GM19239 (cell line): ENCODE measurements around the gene PRDX1.

ENCODE experiments used
- DNase-seq: peaks from one replicate; pipeline ENCODE4 v3.0.0; 2011; ENCODE audit warnings: low spot score; ENCODE audit not compliant: insufficient read length
- FAIRE-seq: peaks from 2 replicates; lab custom pipeline; 2011; peaks lifted over from hg19 to GRCh38; lab: Jason Lieb, UNC

The PRDX1 gene

DNA sequence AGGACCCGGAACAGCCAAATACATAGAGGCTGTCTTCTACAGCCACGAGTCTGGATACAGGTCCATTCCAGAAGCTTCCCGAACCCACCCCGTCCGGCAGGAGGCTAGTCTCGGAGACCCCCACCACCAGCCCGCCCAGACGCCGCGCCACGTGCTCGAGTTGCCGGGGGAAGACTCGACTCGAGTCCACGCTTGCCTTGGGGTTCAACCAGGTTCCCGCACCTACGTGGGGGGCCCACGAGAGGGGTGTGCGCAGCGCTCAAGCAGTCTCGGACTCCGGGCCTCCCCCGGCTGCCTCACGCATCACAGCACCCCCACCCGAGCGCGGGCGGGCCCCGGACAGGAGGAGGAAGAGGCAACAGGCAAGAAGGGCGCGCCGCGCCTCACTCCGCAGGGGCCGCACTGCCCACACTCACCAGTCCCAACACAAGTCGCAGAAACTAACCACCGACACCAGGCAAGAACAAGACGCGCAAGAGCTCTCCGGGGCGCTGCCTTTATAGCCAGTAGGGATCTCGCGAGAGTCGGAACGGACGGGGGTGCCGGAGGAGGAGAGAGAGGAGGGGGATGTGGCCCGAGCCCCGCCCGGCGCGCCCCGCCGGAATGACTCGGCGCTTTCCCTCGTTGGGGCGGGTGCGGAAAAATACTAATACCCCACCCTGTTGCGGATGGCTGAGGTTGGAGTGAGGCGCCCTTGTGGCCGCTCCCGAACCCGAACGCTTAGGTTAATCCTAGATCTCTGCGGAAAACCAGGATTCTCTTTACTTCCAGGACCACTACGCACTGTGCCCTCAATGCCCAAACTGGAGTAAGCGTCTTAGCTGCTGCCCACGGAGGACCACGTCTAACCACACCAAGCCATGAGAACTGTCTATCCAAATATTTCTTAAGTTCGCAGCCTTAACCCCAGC, at the start of gene PRDX1:
PRDX1 (minus strand) TSS at position 472 of the 911 bp plus-strand sequence. CDS start 2,841 bp downstream, outside the sequence.
- DNase-seq, result peak; percentile 78
- FAIRE-seq, result peak; percentile 90

DNA sequence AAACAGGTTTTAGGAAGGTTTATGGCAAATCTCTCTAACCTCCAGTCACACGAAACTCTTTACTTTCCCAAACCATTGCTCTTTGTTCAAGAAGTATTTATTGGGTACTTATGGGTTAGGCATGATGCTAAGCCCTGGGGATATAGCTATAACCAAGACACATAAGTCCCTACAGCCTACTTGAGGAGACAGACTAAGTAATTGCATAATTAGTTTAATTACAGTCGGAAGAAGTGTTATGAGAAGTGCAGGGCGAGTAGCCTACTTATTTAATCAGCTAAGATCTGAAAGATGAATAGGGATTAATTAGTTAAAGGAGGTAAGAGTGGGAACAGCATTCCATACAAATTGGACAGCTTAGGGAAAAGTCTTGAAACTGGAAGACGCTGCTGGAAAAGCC, 48.9 kb upstream of the PRDX1 start:
- no peak for FAIRE-seq
- no peak for DNase-seq

DNA sequence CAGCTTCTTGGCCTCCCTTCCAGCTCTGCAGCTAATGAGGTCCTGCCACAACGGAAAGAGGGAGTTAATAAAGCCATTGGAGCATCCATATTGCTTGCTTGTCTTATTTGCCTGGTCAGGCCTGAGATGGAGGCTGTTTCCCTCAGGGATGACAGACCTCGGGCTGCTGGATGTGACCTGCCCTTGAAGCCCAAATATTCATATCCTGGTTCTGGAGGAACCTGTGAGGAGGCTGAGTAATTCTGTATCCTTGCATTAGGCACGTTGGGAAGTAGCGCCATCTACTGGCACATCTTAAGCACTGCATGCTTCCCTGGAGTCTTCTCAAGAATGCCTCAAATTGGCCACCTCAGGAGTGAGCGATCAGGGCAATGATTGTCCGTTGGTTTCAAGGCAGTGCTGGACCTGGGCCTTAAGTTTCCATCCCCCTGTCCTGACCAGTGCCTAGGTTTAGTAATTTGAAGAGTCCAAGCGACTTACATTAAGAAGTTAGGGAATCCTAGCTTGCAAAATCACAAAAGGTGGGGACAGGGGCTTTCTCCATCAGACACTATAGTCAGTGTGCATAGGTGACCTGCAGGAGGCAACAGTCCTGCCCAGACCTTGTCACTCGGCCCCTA, 48.4 kb upstream of the PRDX1 start:
- peak; percentile 85 for FAIRE-seq
- peak; percentile 54 for DNase-seq

DNA sequence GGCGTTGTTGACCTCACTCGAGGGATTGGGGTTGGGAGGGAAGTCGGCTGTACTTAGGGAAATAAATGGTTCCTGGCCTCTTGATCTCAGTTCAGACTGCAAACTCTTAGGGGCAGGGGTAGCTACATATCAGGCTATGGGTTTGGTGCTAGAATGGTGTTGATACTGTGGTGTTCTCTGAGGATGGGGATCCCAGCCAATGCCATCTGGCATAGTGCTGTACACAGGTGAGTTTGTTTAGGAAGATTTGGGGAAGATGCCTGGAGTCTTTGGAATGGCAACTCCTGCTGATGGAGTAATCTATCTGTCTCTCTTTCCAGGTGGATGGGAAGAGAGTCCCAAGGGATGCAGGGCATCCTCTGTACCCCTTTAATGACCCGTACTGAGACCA, 47.9 kb upstream of the PRDX1 start:
- FAIRE-seq (no peak), DNase-seq (no peak)

DNA sequence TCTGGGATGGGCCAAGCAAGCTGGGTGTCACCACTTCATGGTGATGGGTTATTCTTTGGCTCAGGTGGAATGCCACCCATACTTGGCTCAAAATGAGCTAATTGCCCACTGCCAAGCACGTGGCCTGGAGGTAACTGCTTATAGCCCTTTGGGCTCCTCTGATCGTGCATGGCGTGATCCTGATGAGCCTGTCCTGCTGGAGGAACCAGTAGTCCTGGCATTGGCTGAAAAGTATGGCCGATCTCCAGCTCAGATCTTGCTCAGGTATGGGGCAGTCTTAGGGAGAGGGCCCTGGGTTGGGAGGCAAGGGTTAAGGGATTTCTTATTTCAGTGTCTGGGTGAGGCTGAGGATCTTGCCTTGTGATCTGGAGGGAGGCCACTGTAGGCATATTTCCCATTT, 46.7 kb upstream of the PRDX1 start:
- DNase-seq (no peak), FAIRE-seq (no peak)

DNA sequence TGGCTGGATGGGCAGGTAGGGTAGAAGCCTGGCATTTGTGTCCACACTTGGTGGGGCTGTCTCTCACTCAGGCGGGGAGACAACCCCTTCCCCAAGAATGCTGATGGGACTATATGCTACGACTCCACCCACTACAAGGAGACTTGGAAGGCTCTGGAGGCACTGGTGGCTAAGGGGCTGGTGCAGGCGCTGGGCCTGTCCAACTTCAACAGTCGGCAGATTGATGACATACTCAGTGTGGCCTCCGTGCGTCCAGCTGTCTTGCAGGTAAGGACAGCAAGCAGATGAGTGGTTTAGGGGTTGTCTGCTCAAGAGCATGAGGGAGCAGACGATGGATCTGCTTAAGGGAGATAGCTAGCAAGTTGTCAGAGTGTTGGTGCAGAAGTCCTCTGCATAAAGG, 46.2 kb upstream of the PRDX1 start:
- DNase-seq, result no peak
- no peak for FAIRE-seq

DNA sequence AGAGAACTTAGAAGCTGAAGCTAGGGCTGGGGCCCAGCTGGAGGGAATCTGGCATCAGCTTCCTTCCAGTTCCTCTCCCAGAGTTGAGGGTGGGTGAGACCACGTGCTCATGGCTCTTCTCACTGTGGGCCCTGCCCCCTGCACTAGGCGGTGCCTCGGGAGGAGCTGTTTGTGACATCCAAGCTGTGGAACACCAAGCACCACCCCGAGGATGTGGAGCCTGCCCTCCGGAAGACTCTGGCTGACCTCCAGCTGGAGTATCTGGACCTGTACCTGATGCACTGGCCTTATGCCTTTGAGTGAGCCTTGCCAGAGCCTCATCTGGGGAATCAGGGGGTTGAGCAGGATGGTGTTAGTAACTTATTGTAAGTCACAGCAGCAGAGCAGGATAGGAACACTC, 45.0 kb upstream of the PRDX1 start:
- DNase-seq (no peak), FAIRE-seq (no peak)

DNA sequence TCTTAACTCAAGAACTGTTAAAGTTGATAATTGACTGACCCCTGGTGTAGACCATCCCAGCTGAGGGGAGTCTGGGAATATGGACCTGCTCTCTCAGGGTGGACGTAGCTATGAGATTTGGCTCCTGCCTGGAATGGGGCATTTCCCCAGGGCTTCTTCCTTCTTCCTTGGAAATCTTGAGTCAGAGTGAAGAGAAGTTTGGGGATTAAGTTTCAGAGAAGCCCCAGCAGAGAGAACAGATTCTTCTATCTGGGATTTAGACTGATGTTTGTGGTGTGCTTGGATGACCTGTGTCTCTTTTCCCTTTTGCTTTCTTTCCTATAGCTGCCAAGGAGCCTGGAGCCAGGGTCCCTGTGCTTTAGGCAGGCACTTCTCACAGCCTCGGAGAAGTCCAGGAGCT, 42.2 kb upstream of the PRDX1 start:
- DNase-seq, result no peak
- FAIRE-seq, result no peak

DNA sequence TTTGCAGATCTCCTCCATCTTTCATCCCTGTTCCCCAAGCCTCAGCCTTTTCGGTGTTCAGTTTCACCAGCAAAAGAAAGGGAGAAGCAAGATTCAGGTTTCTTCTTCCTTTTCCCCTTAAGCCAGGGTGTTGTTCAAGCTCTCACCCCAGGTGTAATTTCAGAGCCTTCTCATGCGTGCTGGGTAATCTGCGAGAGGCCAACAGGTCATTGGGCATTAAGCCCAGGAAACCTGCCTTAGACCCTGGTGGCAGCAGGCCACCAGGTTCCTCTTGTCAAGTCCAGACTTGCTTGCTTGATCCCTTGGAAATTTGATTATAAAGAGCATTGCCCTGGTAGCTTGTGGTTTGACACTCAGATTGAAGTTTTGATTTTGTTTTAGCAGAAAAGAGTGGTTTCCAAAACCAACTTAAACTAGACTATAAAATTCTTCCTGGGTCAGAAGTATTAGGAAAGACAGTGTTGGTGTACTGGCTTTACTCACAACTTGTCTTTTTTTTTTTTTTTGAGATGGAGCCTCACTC, 35.8 kb upstream of the PRDX1 start:
- FAIRE-seq (no peak), DNase-seq (no peak)

DNA sequence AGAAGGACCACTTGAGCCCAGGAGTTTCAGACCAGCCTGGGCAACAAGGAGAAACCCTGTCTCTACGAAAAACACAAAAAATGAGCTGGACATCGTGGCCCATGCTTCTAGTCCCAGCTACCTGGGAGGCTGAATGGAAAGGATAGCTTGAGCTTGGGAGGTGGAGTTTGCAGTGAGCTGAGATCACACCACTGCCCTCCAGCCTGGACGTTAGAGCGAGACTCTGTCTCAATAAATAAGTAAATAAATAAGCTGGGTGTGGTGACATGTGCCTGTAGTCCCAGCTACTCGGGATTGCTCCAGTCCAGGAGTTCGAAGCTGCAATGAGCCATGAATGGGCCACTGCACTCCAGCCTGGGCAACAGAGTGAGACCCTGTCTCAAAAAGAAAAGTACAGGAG, 32.5 kb upstream of the PRDX1 start:
- no peak for DNase-seq
- no peak for FAIRE-seq

DNA sequence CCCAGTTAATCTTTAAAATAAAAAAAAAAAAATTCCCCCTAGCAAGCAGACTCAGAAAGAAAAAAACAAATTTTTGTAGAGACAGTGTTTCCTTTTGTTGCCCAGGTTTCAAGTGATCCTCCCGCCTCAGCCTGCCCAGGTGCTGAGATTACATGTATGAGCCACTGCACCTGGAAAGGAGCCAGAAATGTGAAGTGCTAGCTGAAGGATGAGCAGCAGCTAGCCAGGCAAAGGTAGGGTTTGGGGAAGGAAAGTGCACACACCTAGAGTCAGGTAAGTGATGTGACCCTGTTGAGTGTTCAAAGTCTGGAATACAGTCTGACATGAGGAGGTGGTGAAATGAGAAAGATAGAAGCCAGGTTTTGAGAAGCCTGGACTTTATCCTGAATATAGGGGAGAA, 30.6 kb upstream of the PRDX1 start:
- no peak for FAIRE-seq
- DNase-seq, result no peak

DNA sequence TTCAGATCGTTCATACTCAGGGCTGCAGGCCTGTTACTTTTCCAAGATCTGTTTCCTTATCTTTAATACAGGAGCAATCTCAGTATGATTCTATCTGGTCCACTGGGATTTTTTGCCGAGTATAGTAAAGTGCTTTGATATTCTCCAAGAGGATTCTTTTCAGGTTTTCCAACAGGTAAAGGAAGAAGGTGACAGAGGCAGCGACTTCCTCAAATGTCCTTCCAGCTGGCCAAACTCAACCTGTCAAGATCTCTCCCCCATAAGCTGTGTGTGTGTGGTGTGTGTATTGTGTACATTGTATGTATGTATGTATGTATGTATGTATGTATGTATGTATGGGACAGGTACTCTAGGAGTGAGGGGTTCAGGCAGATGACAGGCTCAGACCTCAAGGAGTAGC, 30.0 kb upstream of the PRDX1 start:
- no peak for FAIRE-seq

DNA sequence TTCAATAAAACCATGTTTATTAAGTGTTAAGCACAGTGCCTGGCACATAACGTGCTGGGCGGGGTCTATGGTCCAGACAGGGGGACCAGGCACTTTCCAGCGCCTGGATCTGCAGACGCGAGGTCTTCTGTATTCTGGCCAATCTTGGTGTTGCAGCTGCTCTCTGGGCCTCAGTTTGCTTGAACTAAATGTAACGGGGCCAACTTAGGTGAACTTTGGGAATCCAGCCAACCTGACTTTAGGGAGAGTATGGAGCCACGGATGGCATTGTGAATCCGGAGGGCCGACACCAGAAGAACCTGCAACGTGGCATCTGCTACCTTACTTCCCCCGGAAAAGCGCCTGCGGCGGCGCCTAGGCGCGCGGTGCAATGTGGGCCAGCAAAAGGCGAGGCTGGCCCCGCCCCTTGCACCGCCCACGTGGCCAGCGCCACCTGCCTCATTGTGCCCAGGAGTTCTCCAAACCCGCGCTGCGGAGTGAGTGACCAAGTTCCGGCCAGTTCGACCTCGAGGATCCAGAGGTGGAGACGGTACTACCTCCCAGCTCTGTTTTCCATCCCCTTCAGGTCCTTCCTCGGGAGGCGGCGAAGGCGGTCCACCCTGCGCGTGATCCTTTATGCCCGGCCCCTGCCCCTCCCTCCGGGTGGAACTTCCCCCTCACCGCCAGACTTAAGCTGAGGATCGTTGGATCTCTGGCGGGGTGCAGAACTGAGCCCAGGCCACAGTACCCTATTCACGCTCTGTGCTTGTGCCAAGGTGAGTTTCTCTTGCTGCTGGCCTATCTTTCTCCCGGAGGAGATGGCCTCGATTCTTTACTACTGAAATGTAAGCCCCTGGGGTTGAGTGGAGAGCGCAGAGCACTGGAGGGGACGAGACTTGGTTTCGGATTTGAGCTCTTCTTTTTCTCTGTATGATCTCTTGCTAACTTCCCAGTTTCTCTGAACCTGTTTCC, 29.0 kb upstream of the PRDX1 start, which contains the start of gene AKR1A1:
AKR1A1 (plus strand) TSS at position 426 of the 951 bp plus-strand sequence. CDS start 10,969 bp downstream, outside the sequence.
- FAIRE-seq (peak; percentile 94), DNase-seq (peak; percentile 77)

More for the DNA sequence above, 30.0 kb upstream of the PRDX1 start:
- no peak for DNase-seq

DNA sequence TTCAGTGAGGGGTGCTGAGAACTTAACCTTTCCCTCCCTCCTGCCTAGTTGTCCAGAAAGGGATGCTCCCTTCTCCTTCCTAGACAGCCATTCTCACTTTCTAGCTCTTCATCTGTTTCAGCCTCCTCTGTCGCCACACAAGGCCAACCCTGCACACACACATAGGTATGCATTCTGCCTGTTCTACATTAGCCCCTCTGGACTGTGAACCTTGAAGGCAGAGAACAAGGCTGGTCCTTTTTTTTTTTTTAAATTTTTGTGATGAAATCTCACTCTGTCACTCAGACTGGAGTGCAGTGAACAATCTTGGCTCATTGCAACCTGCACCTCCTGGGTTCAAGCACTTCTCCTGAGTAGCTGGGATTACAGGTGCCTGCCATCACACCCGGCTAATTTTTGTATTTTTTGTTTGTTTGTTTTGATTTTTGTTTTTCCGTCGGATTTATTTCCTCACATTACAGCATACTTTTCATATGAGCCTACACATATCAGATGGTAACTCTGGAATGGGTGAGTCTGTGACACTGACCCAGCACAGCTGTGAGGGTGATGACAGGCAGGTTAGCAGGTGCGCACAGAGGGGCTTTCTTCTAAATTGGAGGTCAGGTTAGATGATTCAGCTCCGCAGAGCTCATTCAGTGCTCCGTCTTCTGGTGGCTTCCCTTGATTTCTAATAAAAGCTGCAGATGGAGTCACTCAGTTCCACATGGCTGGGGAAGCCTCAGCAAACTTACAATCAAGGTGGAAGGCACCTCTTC, 24.0 kb upstream of the PRDX1 start:
- FAIRE-seq (no peak), DNase-seq (no peak)

DNA sequence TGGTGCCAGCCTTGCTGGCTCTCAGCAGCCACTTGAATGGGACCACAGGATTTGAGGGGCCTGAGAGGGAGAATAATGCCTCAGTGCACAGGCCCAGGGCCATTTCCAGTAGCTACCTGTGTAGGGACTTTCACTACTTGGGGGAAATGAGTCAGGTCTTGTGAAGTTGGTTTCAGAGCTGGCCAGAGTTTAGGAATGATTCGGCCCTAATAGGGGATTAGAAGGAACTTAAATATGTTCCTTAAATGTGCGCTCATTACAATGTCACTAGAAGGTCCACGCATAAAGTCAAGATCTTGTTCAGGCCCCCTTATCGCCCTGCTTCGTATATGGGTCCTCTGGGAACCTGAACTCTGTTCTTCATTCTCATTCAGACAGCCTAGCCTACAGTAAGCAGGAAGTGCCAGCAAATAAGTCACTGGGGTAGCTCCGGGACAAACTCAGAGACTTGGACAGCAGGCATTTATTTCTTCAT, 23.4 kb upstream of the PRDX1 start:
- FAIRE-seq (peak; percentile 82), DNase-seq (no peak)

DNA sequence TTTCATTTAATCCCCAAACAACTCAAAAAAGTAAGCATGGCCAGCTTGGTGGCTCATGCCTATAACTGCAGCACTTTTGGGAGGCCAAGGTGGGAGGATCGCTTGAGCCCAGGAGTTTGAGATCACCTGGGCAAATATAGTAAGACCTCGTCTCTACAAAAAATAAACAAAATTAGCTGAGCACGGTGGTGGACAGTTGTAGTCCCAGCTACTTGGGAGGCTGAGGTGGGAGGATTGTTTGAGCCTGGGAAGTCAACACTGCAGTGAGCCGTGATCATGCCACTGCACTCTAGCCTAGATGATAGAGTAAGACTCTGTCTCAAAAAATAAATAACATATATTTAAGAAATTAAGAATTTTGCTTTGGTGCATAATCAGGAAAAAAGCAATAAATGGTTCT, 22.8 kb upstream of the PRDX1 start:
- DNase-seq (no peak), FAIRE-seq (no peak)

DNA sequence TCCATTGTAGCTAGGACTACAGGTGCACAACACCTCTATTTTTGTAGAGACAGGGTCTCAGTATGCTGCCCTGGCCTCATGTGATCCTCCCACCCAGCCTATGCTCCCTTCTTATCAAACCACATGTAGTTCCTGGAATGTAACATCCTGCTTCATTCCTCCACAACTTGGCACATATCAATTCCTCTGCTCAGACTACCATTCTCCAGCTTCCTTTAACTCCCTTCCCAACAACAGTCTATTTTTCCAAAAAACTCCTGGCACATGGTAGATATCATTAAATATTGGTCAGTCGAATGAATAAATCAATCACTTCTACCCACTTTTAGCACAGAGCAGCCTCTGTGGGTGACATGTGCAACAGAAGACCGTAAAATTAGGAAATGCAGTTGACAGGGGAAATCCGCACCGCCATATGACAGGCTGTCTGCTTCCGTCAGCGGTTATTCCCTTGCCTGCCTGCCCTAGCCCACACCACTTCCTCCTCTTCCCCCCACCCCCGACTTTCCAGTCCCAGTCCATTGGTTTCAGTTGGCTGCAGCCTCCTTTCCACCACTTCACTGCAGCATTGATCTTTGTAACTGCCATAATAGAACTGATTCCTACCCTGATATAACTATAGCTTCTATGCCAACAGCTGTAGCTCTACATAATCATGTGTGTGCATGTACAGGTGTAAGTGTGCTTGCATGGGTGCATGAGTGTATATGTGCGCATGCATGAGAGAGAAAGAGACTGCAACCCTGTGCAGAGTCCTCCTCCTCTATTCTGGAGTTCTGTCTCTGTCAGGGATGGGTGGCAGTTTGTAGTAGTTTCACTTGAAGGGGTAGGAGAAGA, 22.1 kb upstream of the PRDX1 start:
- FAIRE-seq, result peak; percentile 90
- no peak for DNase-seq

DNA sequence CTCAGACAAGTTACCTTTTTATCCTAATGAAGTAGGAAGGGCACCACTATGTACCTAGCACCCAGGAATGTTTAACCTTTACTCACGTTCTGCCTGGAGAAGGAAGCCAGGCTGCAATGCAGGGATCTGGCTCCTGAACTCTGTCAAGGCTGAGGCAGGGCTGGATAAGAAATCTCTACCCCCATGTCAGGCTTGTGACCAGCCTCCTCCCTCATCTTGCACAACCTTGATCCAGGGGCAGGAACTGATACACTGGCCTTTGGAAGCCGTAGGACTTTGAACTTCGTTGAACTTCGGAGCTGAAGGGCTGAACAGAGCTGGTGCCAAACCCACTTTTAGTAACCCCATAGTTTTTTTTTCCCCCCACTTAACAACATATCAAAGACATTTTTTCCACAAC, 20.9 kb upstream of the PRDX1 start:
- FAIRE-seq, result no peak
- no peak for DNase-seq
